HG03469 (cell line): ENCODE results near the gene TRIM56.
"Not testable (repeated sequence)": the region's sequence is repeated elsewhere in the genome, so short reads cannot be mapped to it uniquely, and the experiment has no call there.

Source experiments
- ATAC-seq: cut with Tn5 transposase; IDR thresholded peaks from one replicate; pipeline ENCODE4 v1.9.1; 2021; ENCODE audit warnings: mild to moderate bottlenecking, moderate library complexity, moderate number of reproducible peaks; ENCODE audit not compliant: unreplicated experiment

Gene TRIM56

GRCh38 chr7:101132626-101133600 lies 47.6 kb downstream of the TRIM56 start:
- ATAC-seq: not testable (repeated sequence)

- ATAC-seq: no peak
Measured at GRCh38 chr7:101133621-101134398, 48.5 kb downstream of the TRIM56 start.

GRCh38 chr7:101134399-101134980 lies 49.2 kb downstream of the TRIM56 start:
- ATAC-seq: no peak

GRCh38 chr7:101137651-101138212 lies 52.5 kb downstream of the TRIM56 start:
- ATAC-seq: no peak

GRCh38 chr7:101138213-101138870 lies 53.1 kb downstream of the TRIM56 start:
- no peak for ATAC-seq

- no peak for ATAC-seq
Measured at GRCh38 chr7:101140339-101140699, 55.0 kb downstream of the TRIM56 start.

GRCh38 chr7:101140746-101141382 lies 55.6 kb downstream of the TRIM56 start:
- no peak for ATAC-seq
